NOMO-1 treated with dmso at 0.1 percent for 144 hours (cell line): ENCODE results near the gene TMPRSS4.

Experiments used
- DNase-seq: peaks from one replicate; lab custom pipeline; 2025; ENCODE audit not compliant: unreplicated experiment; lab: John Stamatoyannopoulos, UW

The TMPRSS4 gene

GRCh38 chr11:118078911-118079411 lies 2.1 kb downstream of the TMPRSS4 start:
- no peak for DNase-seq

DNA sequence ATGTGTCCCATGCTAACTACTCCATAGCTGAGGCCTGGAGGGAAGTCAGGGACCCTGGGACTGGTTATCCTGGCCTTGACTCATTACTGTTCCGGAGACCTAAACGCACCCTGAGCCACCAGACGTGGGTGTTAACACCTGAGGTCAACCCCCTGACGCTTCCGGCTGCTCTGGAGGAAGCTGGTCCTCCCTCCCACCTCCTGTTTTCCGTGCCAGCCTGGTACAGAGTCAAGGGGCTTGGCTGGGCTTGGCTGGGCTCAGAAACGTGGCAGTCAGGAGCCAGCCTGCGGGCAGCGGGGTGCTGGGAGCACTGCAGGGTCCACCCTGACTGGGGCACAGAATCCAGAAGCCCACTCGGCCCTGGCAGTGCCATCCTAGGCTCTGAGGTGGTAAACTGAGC lies 2.6 kb downstream of the TMPRSS4 start:
- no peak for DNase-seq

- DNase-seq = no peak
Observed at GRCh38 chr11:118080296-118080695, 3.4 kb downstream of the TMPRSS4 start.

DNA sequence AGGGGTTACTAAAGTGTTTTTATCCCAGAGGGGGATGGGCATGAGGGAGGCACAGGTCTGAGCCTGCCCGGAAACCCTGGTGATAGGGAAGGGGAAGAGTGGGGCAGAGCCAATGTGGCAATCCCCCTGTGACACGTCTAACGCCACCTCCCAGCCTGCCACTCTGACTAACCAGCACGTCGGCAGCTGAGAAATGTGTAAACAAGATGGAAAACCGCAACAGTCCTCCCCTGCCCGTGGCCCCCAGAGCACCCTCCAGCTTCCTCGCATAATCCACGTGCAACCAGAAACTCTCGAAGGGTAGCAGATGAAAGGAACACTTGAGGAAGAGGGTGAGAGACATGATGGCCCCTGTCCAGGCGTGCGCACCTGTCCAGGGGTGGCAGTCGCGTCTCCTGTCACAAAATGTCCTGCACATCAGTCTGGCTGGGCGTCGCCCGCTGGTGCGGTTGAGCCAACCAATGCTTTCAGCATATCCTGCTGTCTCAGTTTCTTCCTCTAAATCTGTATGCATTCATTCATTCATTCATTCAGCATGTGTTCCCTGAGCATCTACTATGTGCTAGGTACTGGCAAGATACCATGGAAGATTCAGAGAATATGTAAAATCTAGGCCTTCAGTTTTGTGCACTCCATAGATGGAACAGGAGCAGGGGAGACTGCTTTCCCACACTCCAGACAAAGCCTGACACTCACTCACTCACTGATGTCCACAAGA lies 4.5 kb downstream of the TMPRSS4 start:
- DNase-seq = peak; percentile 17

DNA sequence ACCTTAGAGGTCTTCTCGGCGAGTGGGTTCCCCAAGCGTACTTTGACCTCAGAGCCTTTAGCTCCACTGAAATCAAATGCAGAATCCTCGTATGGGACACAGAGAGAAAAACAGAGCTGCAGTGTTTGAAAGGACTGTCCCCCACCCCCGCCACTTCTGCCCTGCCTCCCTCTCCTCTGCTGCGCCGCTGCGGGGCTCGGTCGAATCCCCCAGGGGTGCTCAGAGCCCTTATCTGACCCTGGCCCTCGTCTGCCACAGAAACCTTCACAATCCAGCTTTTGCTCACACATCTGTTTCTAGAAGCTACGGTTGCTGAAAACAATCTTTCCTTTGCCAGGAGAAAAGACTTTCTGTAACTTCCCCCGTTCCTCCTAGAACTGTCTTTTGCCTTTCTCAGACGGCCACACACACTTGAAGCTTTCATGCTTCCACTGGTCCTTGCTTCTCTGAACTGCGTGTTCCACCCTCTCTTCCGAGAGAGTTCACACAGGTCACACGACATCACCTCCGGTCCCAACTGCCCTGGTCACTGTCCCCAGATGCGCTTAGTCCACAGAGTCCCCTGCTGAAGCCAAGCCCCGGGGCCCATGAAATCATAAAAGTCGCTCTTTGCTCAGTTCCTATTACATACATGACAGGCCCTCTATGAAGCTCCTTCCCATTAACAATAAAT lies 6.1 kb downstream of the TMPRSS4 start:
- no peak for DNase-seq

- peak; percentile 95 for DNase-seq
Observed at GRCh38 chr11:118084247-118084646, 7.4 kb downstream of the TMPRSS4 start.

GRCh38 chr11:118084656-118085055 lies 7.8 kb downstream of the TMPRSS4 start:
- no peak for DNase-seq

DNA sequence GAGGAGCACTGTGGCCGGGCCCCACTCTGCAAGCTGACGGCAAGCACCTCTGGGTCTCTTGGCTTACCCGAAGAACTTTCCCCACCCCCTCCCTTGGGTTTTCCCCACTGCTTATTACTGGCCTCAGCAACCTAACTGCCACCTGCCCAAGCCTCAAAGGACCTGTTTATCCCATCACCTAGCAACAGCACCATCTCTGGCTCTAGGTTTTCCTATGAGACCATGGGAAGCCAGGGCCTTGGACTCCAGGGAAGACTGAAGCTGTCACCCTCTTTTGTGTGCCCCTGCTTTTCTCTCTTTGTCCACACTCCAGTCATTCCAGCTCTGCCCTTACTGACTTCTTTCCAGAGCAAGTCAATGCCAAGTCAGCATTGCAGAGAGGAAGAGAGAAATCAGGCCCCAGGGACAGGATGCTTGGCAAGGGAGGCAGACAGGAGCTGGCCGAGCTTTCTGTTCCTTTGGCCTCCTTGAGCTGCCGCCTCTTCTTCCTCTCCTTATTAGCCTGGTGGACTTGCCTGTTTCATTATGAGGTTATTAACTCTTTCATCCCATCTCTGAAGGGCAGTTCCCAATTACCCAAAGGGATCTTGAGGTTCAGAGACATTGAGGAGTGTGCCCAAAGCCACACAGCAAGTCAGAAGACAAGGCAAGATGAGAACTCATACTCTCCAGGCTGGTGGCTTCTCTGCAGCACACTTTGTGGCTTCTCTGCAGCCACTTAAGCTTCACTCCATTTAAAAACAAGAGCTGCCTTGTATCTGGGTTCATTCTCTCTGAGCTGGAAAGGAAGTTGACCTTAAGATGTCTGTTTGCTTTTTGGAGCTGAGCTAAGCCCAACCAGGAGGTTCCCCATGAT lies 10.3 kb downstream of the TMPRSS4 start, which contains the start of gene SMIM35:
Gene SMIM35 (minus strand): TSS at position 51 of the 856 bp plus-strand sequence. CDS start 206 bp downstream, outside the sequence.
- DNase-seq = no peak

DNA sequence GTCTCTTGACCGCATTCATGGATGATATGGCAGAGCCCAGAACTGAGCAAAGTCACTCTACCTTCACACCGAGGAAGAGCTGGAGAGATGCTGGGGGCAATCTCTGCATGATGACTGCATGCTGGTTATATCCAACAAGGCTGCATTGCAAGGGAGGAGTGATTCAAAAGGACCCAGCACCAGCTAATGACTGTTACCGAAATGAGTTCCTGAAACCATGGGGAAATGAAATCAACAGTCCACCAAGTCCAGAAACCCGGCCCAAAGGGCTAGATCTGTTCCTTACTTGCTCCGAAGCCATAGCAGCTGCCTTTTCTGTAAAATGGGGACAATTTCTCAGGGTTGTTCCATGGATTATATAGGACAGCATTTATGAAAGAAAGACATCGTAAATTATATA lies 11.1 kb downstream of the TMPRSS4 start:
- no peak for DNase-seq

- peak; percentile 89 for DNase-seq
Observed at GRCh38 chr11:118088531-118088930, 11.7 kb downstream of the TMPRSS4 start.

GRCh38 chr11:118090545-118091162 lies 13.8 kb downstream of the TMPRSS4 start:
- DNase-seq = no peak

DNA sequence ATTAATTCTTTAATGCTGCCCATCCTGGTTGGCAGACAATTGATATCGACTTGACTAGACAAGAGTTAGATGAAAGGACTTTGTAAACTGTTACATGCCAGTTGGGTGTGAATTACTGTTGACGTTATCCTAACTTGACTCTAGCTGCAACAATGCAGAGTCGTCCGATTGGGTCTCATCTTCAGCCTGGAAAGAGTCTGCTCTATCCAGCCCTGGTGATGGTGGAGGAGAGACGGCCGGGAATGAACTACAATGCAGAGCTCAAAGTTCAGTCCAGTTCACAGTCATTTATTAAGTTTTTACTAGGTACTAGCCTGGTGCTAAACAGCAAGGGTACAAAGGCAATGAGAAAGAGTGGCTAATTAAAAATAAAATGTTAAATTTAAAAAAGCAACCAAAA lies 14.8 kb downstream of the TMPRSS4 start:
- DNase-seq = no peak

DNA sequence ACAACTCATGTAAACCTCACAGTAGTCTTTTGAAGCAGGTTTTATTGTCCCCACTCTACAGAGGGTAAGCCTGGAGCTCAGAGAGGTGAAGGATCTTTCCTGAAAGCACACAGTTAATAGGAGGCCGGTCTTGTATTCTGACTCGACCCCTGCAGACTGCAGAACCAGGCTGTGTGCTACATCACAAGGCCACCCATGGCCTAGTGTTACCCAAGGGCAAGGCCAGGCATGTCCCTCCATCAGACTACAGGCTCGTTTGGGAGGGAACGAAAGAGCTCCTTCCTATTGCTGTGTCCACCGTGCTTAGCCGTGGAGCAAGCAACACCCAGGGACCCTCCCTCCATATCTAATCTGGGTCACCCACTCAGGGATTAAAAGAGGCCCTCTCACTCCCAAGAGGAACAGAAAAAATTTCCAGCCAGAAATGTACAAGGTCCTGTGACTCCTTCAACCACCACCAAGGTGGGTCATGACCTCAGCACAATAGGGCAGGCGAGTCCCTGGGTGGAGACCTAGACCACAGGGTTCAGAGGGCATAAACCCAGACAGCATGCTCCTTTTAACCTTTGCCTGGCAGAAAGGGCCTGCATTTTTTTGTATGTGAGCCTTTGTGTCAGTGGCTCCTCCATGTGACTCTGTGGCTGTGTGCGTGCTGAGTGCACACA lies 16.2 kb downstream of the TMPRSS4 start:
- no peak for DNase-seq

DNA sequence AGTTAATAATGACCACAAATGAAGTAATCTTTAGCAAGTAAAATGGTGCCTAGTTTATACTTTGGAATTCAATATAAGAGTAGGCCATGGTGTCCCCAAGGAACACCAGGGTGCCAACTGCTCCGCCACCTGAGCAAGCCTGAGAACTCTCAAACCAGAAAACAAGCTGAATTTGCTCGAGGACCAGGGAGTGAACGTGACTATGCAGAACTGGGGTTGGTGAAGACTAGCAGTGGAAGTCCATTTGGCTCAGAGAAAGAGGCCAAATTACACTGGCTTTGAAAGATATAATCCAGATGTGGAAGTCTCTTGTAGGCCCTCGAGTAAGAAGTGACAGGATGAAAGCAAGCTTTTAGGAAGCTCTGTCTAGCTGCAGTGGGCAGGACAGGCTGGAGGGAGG lies 18.6 kb downstream of the TMPRSS4 start:
- no peak for DNase-seq

DNA sequence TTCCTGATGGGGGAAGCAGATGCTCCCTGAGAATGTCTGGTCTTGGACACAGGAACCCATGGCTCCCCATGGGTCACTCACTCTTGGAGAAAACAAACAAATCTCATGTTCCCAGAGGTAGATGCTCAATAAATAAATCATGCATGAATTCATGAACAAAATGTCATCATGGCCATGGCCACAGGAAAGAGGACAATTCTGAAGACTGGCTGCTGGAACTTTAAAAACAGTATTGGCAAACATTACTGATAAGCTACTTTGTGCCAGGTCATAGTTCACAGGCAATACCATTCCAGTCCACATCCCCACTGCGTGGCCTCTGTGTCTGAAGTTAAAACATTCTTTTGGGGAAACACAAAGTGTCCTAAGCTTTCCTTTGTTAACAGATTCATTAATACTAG lies 19.1 kb downstream of the TMPRSS4 start:
- DNase-seq = no peak

DNA sequence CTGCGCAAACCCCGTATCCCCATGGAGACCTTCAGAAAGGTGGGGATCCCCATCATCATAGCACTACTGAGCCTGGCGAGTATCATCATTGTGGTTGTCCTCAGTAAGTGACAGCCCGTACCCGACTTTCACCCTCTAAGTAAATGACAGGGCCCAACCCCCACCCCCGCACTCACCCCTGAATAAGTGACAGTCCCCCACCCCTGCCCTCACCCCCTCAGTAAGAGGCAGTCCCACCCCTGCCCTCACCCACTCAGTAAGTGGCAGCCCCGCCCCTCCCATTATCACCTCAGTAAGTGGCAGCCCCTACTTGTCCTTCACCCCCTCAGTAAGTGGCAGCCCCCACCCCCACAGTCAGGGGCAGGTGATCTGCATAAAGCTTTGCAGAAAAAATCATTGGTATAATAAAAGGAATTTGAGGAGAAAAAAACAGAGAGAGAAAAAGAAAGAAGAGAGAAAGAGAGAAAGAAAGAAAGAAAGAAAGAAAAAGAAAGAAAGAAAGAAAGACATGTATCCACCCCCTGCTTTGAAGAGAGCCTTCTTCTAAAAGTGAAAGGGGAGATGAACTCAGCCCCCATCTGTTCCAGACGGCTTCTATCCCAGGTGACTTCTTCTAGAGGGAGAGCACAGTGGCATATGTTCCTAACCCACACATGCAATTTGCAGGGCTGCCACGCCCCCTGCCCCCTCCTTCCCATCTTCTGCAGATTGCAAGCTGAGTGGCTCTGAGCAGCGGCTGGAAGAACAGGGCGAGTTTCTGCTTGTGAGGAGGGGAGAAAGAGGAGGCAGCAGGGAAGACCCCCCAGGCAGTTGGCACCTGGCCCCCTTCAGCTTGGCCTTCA lies 22.3 kb downstream of the TMPRSS4 start:
- no peak for DNase-seq

GRCh38 chr11:118099838-118100556 lies 23.1 kb downstream of the TMPRSS4 start:
- no peak for DNase-seq

GRCh38 chr11:118100691-118101232 lies 23.9 kb downstream of the TMPRSS4 start:
- no peak for DNase-seq
